HCT116 (cell line): Measurements from ENCODE around the gene CLDN34.
A peak's percentile ranks its signal among the peaks of the same experiment; 100 is the strongest.

Experiments
- CTCF ChIP-seq, 3 experiments: fragments of 200-600 bp in 1 of 3; sonication (generic) in 1 of 3; IDR thresholded peaks in 2 of 3; conservative IDR thresholded peaks in 1 of 3; 2 replicates each; pipeline ENCODE4 v1.5.1; 2012 to 2017; ENCODE audit warnings: low read depth in 2 of 3, low read length in 2 of 3, antibody characterized with exemption in 1 of 3, borderline replicate concordance in 1 of 3, control low read depth in 1 of 3, mild to moderate bottlenecking in 1 of 3, mixed read lengths in 1 of 3, mixed run types in 1 of 3, moderate library complexity in 1 of 3; ENCODE audit not compliant: insufficient read depth in 1 of 3
- EZH2 ChIP-seq: fragments of 200-600 bp; sonication (generic); IDR thresholded peaks from 2 replicates; pipeline ENCODE4 v1.6.1; 2017; ENCODE audit warnings: antibody characterized with exemption, mixed run types
- EZH2phosphoT487 ChIP-seq: fragments of 200-600 bp; IDR thresholded peaks from 2 replicates; pipeline ENCODE4 v1.6.1; 2018; ENCODE audit warnings: antibody characterized with exemption, borderline replicate concordance
- FOSL1 ChIP-seq: IDR thresholded peaks from 2 replicates; pipeline ENCODE4 v1.6.1; 2012; ENCODE audit warnings: low read depth
- POLR2A ChIP-seq: IDR thresholded peaks from 2 replicates; pipeline ENCODE4 v1.7.0; 2011; ENCODE audit warnings: borderline replicate concordance; ENCODE audit not compliant: insufficient read depth, insufficient read length; ENCODE audit errors: extremely low read depth
- POLR2AphosphoS5 ChIP-seq: IDR thresholded peaks from 2 replicates; pipeline ENCODE4 v1.6.1; 2011; ENCODE audit warnings: mild to moderate bottlenecking, low read depth, low read length, moderate library complexity
- REST ChIP-seq: IDR thresholded peaks from 2 replicates; pipeline ENCODE4 v1.6.1; 2012; ENCODE audit warnings: low read depth
- SP1 ChIP-seq: IDR thresholded peaks from 2 replicates; pipeline ENCODE4 v1.6.1; 2012; ENCODE audit warnings: low read depth
- ZBTB33 ChIP-seq: IDR thresholded peaks from 2 replicates; pipeline ENCODE4 v1.6.1; 2011; ENCODE audit warnings: mild to moderate bottlenecking, low read length, moderate library complexity; ENCODE audit not compliant: insufficient replicate concordance; ENCODE audit errors: extremely low read depth

GRCh38 chrX:10017872-10018271 lies 50.7 kb downstream of the CLDN34 start:
- TF ChIP-seq CTCF (IDR thresholded peaks at IDR 0.05 in 2 of 3, conservative IDR thresholded peaks at IDR 0.05 in 1 of 3; ENCODE audit: borderline replicate concordance in 1 of 3, insufficient read depth in 1 of 3, low read depth in 2 of 3, low read length in 2 of 3) (peak in 1 of 3 experiments; percentile 14; a peak in 1 of 6 replicates), EZH2phosphoT487 (no peak), FOSL1 (peak; percentile 38; the same call in 1 of the 2 replicates), EZH2 (no peak), POLR2A (no peak), REST (no peak), POLR2AphosphoS5 (peak; percentile 21; the same call in 1 of the 2 replicates), SP1 (peak; percentile 43), ZBTB33 (no peak)
